Upper lobe of right lung (tissue), 1 donor: ENCODE measurements around the gene OASL. TPM values are rescaled to one million over a fixed set of nuclear protein-coding genes. Genes with fewer than 3 reads are reported as not detected.
A peak's percentile ranks its signal among the peaks of the same experiment; 100 is the strongest.

Source experiments
- ATAC-seq: fragments of 200-7000 bp; cut with Tn5 transposase; one replicate; pipeline ENCODE4 v1.9.1; 2020; ENCODE audit warnings: mild to moderate bottlenecking, moderate library complexity
- DNase-seq: peaks from one replicate; pipeline ENCODE4 v3.0.0-alpha.2; 2020
- H3K27ac ChIP-seq: fragments of 200-600 bp; one replicate; pipeline ENCODE4 v1.8.0; 2022
- H3K27me3 ChIP-seq: fragments of 200-600 bp; one replicate; pipeline ENCODE4 v1.8.0; 2022; ENCODE audit warnings: mild to moderate bottlenecking
- H3K36me3 ChIP-seq: fragments of 200-600 bp; one replicate; pipeline ENCODE4 v1.8.0; 2022
- H3K4me1 ChIP-seq: fragments of 200-600 bp; one replicate; pipeline ENCODE4 v1.8.0; 2022
- H3K4me3 ChIP-seq: fragments of 200-600 bp; one replicate; pipeline ENCODE4 v1.8.0; 2022; ENCODE audit warnings: mild to moderate bottlenecking
- H3K9me3 ChIP-seq: fragments of 200-600 bp; one replicate; pipeline ENCODE4 v1.8.0; 2022
- CTCF ChIP-seq: fragments of 200-600 bp; IDR thresholded peaks from one replicate; pipeline ENCODE4 v1.8.0; 2022; ENCODE audit warnings: antibody characterized with exemption
- intact Hi-C: fragments of 100-400 bp; cut with DNase I; formaldehyde crosslinking; loops from one replicate; pipeline ENCODE4 v1.11.0; 2022
- total RNA-seq: library from RNA; stranded (reverse); fragmentation: NEBNext Ultra II Directional; extraction: Animal tissue kit (Norgen Biotek cat#: 25700); gene quantifications from one replicate; pipeline ENCODE4 v1.2.1, GENCODE V29; 2021
- donor health status: DM: no; HTN: yes; CAD: no; lungs with severe emphysema.

OASL gene
- total RNA-seq, 1 donor from 2014 or later: 12.7 TPM

DNA sequence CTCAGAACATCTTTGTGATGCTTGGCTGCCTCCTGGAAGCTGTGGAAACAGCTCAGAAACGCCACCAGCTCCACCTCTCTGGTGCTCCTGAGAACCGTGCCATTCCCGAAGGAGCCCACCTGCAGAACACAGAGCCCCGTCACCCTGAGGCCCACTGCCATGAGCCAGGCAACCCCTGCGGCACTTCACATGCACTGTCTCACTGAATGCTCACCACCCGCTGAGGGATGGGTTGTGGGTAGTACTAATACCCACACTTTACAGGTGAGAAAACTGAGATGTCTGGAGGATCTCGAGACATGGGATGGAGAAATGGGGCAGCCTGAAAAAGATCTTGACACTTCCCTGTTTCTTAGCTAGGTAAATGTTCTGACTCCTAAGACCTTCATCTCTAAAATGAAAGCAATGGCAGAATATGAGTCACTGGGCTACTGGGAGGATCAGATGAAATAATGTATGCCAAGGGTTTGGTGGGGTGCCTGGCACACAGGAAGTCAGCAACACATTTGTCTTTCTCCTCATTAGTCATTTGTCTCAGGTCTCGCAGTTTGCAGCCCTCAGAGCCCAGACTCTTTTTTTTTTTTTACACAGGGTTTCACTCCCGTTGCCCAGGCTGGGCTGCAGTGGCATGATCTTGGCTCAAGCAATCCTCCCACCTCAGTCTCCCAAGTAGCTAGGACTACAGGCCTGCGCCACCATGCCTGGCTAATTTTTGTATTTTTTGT, 5.3 kb downstream of the OASL start:
- intact Hi-C loops: no loop called here
- Histone ChIP-seq H3K27me3 (no peaks in the 10 kb centered on the region), H3K9me3 (no peaks in the 10 kb centered on the region), H3K4me3 (no peak overlapping the region), H3K36me3 (no peaks in the 10 kb centered on the region), H3K4me1 (peaks cover 6% of the 10 kb centered on the region), H3K27ac (no peak overlapping the region)
- ATAC-seq: peak; percentile 73
- DNase-seq: no peak
- no peak for TF ChIP-seq CTCF

DNA sequence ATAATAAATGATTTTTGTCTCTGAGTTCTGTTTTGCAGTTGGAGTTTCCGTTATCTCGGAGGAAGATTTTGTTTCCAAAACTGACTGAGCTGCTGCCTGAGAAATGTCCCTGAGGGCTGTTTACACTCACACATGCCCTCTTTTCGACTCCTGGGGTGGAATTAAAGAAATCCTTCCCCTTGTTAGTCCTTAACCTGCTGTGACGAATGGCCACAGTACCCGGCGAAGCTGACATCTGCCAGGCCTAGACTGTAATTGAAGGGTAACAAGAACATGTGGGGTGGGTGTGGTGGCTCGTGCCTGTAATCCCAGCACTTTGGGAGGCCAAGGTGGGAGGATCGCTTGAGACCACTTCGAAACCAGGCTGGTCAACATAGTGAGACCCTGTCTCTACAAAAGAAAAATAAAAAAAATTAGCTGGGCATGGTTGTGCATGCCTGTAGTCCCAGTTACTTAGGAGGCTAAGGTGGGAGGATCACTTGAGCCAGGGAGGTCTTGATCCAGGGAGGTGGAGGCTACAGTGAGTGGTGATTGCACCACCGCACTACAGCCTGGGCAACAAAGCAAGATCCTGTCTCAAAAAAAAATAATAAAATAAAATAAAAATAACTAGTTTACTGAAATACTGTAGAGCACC, 8.4 kb downstream of the OASL start:
- Histone ChIP-seq H3K4me1 (no peaks in the 10 kb centered on the region), H3K27me3 (no peaks in the 10 kb centered on the region), H3K9me3 (no peaks in the 10 kb centered on the region), H3K4me3 (no peak overlapping the region), H3K36me3 (no peaks in the 10 kb centered on the region), H3K27ac (no peak overlapping the region)
- no peak for TF ChIP-seq CTCF
- DNase-seq: no peak
- intact Hi-C loops: no loop called here
- ATAC-seq: no peak

GRCh38 chr12:121026274-121027045, 12.6 kb downstream of the OASL start:
- Histone ChIP-seq H3K4me3 (no peak overlapping the region), H3K4me1 (no peaks in the 10 kb centered on the region), H3K36me3 (no peaks in the 10 kb centered on the region), H3K27me3 (no peaks in the 10 kb centered on the region), H3K27ac (no peak overlapping the region), H3K9me3 (no peaks in the 10 kb centered on the region)
- intact Hi-C loops: no loop called here
- DNase-seq (no peak), ATAC-seq (no peak)
- no peak for TF ChIP-seq CTCF

- no peak for ATAC-seq
- H3K27ac ChIP-seq: no peak overlapping the region
- peak; percentile 45 for DNase-seq
- intact Hi-C loops: no loop called here
- no peaks in the 10 kb centered on the region for H3K9me3 ChIP-seq
- H3K4me3 ChIP-seq: no peak overlapping the region
- no peak for TF ChIP-seq CTCF
- no peaks in the 10 kb centered on the region for H3K4me1 ChIP-seq
- no peaks in the 10 kb centered on the region for H3K36me3 ChIP-seq
- H3K27me3 ChIP-seq: no peaks in the 10 kb centered on the region
These were observed 13.4 kb downstream of the OASL start for GRCh38 chr12:121025442-121026226.

DNA sequence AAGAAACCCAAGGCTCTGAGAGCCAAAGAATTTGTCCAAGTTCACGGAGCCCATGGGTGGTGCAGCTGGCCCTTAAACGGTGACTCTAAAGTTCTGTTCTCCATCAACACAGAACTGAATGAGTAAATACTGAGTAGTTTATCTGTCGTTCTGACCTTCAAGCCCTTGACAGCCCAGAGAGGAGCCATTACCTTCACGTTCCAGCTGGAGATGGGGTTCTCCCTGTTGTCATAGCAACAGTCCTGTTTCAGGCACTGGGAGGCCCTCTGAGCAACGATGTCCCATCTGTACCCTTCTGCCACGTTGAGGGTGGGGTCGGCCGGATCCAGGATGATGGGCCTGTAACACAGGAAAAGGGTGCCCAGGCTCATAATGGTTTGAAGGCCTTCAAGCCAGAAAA, 15.2 kb downstream of the OASL start:
- H3K27me3 ChIP-seq: no peaks in the 10 kb centered on the region
- no peak overlapping the region for H3K27ac ChIP-seq
- peak; percentile 28 for DNase-seq
- H3K4me3 ChIP-seq: no peak overlapping the region
- H3K9me3 ChIP-seq: no peaks in the 10 kb centered on the region
- H3K4me1 ChIP-seq: no peaks in the 10 kb centered on the region
- H3K36me3 ChIP-seq: no peaks in the 10 kb centered on the region
- intact Hi-C loops: no loop called here
- no peak for ATAC-seq
- no peak for TF ChIP-seq CTCF
